ENCODE results near the gene TULP4. TPM values are rescaled to one million over a fixed set of nuclear protein-coding genes. Genes with fewer than 3 reads are reported as not detected.
"Not testable (repeated sequence)": the region's sequence is repeated elsewhere in the genome, so short reads cannot be mapped to it uniquely, and the experiment has no call there.

Gene TULP4
- total RNA-seq, 1 donor from 2014 or later = 242 TPM

DNA sequence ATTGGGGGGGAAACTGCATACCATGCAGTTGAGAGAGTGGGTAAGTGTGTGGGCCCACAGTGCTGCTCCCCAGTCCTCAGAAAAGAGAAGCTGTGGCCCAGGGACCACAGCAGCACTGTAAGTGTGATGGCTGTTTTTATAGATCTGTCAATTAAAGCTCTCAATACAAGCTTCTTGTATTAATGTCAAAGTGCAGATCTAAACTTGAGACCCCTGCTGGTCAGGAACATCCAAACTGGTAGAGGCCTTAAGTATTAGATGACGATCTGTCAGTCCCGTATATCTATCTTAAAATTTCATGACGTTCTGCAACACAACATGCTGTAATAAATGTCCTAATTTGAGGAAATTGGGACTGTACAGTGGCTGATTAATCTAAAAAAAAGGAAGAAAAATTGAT, 74.8 kb downstream of the TULP4 start:
- no peak for DNase-seq (ENCODE audit: low read depth)

DNA sequence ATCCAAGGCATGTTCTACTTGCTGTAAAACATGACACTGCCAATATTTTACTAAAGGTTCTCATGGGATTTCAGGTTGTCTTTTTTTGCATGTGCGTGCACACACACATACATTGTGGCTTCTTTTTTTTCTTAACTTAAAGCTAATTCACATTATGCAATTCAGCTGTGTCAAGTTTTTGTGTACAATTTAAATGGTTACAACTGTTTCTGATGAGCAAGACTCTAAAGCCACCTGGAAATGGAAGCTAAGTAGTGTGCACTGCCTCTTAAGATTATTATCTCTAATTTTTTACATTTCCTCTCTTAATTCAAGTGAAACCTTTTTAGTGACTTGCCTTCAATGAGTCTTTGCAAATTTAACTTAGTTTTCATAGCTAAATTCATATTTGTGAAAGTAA, 75.3 kb downstream of the TULP4 start:
- no peak for DNase-seq (ENCODE audit: low read depth)

DNA sequence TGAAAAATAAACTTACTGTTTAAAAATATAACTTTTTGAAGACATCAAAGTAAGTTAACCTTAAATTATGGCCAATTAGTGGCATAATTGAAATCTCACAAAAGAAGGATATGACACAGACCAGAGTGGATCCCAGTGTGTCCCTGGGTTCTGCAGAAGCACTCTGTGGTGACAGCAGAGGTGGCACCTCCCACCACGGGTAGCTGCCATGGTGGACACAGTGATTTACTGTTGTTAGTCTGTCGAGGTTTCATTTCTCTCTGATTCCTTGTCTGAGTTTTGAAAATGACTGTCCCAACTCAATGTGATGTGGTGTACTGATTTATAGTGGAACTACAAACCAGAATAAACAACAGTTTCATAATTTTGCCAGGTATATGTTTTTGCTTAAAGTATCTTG, 76.5 kb downstream of the TULP4 start:
- no peak for DNase-seq (ENCODE audit: low read depth)

DNA sequence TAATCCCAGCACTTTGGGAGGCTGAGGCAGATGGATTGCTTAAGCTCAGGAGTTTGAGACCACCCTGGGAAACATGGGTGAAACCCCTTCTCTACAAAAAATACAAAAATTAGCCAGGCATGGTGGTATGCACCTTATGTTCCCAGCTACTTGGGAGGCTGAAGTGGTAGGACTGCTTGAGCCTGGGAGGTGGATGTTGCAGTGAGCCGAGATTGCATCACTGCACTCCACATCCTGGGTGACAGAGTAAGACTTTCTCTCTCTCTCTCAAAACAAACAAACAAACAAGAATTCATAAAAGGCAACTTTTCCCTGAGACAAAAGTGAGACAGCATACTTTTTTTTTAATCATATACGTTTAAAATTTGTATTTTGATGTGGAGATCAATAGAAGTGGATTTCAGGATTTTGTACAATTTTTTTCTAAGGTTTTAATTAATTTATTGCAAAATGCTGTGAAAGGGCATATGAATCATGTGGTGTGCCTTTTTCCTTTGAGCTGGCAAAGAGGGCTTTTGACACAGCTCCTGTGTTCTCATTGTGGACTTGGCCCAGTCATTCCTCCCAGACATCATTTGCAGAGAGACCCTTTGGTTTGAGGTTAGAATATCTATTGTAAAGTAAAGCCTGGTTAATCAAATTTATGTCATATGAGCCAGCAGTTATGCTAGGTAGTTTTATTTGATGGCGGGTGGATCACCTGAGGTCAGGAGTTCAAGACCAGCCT, 77.1 kb downstream of the TULP4 start:
- no peak for DNase-seq (ENCODE audit: low read depth)

DNA sequence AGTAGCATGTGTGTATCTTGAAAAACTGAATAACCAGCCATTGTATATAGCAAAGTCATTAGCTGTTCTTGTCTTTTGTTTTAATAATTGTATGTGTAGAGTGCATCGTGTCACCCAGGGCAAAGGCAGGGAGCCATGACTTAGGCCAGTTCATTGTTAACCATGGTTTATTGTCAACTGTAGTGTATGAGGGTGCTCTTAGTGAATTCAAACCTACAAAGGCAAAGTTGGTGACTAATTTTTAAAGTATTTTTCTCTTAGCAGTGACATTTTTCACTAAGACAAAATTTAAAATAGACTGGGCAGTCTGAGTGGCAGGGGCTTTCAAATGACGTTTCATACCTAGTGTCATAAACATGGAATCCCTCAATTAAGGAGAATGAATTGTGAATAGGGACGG, 79.0 kb downstream of the TULP4 start:
- no peak for DNase-seq (ENCODE audit: low read depth)

DNA sequence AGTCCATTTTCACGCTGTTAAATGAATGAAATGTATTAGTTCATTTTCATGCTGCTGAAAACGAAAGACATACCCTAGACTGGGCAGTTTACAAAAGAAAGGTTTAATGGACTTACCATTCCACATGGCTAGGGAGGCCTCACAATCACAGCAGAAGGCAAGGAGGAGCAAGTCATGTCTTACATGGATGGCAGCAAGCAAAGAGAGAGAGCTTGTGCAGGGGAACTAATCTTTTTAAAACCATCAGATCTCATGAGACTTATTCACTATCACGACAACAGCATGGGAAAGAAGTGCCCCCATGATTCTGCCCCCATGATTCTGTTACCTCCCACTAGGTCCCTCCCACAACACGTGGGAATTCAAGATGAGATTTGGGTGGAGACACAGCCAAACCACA, 79.7 kb downstream of the TULP4 start:
- not testable (repeated sequence) for DNase-seq (ENCODE audit: low read depth)

DNA sequence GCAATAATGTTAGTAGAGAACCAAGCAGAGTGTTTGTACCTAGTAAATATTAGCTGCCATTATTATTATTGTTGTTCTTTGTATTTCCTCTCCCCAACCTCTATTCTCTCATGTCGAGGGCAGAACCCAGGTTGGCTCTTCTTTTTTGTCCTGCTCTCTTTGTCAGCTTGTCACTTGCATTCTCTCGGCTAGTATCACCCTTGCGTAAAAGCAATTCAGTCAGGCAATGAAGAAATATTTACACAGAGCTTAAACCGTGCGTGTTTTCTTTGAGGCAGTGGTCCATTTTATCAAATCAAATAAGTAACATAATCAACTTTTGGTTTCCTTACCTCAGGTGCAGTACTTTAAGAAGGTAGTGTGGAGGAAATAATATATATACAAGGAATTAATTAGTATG, 83.9 kb downstream of the TULP4 start:
- no peak for DNase-seq (ENCODE audit: low read depth)

DNA sequence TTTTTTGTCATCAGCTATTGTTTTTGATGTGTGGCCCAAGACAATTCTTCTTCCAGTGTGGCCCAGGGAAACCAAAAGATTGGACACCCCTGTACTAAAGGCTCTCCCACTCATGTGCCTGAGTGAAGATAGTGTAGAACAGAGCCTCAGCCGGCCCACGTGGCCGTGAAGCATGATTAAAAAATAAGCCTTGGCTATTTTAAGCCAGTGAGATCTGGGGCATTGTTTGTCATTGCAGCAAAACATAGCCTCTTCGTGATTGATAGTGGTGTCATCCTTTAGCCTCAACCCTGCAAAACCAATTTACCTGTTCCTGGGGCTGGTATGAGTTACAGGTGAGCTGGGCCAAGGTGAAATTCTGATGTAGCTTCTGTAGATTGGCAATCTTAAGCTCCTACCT, 85.3 kb downstream of the TULP4 start:
- DNase-seq (ENCODE audit: low read depth) = no peak

DNA sequence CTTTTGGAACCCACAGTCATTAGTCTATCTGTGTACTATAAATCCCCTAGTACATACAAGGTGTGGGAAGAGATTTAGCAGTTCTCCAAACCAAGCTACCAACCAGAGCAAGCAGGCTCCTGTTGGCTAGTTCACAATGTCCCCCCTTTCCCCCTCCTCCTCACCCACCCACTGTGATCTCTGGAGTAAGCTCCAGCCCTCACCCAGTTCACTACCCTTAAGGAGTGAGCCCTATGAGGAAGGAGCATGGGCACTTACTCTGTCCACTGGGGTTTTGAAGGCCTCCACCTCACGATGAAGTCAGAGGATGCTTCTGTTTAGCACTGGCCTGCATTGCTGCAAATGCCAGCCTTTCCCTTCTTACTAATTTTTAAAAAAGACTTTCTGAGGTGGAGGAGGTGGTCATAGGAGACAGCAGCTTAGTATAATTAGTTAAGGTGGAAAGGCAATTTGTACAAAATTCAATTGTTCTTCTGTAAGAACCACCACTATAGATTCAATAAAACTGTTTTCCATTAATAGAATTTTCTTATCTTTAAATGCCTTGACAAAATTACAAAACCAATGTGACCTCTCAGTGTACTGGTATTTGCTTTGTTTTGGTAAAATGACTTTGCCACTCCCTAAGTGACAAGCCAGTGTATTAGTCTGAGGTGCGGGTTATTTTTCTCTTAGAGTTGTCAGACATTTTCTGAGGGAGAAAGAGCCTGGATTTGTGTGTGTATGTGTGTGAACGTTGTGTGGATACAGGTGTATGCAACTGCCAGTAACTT, 86.2 kb downstream of the TULP4 start:
- no peak for DNase-seq (ENCODE audit: low read depth)

DNA sequence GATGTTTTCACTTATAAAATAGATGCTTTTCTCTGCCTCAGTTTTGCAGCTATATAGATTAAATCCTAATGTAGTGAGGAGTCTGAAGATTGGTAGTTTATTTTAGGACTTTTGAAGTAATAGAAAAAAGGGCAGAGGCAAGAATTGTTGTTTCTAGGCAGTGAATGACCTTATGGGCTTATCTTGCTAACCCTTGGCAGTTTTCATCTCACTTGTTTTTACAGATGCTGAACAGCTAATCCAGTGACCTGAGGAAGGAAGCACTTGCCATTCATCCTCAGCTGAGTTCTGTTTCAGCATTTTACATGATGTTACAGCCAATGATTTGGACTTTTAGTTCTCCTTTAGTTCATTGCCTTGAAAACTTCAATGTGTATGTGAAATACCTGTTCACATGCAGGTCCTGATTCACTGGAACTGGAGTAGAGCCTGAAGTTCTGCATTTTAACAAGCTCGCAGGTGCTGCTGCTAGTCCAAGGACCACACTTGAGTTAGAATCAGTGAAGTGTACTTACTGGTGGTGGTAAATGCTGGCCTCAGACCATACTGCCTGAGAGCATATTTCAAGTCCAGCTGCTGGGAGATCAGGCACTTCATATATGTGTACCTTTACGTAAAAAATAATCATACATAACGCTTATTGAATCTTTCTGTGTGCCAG, 86.9 kb downstream of the TULP4 start:
- no peak for DNase-seq (ENCODE audit: low read depth)

DNA sequence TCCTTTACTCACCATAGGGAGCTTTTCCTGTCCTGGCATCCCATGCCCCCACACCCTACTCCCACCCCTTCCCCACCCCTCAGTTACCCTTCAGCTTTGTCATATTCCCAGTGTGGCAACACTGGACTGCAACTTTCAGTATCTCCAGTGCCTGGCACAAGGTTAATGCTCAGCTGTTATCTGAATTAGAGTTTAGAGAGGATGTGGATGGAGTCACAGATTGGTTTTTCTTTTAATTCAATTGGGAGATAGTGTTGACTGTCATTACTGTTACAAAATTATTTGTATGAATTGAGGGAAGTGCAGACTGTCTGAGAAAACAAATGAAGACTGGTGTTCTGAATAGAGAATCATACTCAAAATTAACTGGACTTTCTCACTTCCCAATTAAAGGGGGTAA, 89.9 kb downstream of the TULP4 start:
- DNase-seq (ENCODE audit: low read depth) = no peak

DNA sequence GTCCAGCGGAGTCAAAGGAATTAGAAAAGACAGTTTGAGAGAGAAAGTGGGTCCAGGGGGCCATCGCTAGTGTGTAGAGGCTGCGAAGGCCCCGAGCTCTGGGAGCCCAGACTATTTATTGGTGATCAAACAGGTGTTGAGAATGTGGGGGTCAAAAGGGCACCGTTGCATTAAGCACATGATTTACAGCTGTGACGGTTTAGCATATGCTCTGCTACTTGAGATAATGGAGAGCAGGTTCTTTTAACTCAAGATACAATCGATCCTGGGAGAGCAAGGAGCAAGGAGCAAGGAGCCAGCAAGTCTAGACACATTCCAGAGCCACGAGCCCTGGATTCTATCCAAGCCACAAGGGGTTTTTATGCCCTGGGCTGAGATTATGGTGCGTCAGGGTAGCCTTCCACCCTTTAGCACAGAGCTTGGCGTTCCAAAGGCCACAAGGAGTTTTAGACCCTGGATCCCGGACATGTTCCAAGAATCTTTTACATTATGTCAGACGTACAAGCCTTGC, 93.1 kb downstream of the TULP4 start:
- DNase-seq (ENCODE audit: low read depth) = peak; percentile 81

DNA sequence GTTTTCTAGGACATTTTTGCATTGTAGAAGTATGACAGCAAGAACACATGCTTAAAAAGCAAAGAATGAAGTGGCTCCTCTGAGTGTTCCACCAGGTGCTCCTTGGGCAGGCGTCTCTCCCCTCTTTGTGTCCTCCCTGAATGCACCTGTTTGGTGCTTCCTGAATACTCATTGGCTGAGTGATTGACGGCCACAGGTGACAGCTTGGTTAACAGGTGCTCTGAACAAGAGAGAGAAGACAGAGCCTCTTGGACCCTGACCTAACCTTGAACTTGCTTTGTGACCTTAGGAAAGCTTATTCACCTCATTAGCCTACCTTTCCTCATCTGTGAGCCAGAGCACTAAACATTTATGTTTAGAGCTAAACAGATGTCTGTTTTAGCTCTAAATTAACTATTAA, 93.7 kb downstream of the TULP4 start:
- peak; percentile 94 for DNase-seq (ENCODE audit: low read depth)

DNA sequence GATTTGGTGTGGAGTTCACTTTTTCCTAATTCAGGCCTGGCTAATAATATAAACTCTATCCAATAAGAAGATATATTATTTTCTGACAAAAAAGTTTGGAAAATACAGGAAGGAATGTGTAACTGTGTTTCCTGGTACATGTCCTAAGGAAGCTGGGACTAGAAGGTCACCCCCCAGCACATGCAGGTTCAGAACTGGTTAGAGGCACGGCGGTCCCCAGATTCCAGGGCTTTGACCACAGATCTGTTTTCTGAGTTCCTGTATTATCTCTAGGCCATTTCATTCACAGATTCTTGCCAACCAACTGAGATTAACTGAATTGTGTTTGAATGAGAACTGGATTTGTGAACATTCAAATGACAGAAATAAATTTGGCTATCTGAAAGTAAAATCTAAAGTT, 94.5 kb downstream of the TULP4 start:
- no peak for DNase-seq (ENCODE audit: low read depth)

DNA sequence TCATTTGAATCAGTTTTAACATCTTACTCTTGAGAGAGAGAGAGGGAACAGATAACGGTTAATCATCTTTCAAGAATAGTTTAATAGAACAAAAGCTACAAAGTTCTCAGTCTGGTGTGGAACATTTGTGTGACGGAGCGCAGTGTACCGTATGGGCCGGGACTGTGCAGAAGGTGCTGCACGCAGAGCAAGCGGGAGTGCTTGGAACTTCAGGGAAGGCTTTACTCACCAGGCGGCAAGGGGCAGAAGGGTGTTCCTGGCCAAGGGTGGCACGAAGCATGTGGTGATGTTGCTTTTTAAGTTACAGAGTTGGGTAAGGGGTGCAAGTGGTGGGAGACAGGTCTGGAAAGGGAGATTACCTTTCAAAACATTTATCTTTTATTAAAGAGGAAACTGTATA, 95.7 kb downstream of the TULP4 start:
- DNase-seq (ENCODE audit: low read depth) = no peak

DNA sequence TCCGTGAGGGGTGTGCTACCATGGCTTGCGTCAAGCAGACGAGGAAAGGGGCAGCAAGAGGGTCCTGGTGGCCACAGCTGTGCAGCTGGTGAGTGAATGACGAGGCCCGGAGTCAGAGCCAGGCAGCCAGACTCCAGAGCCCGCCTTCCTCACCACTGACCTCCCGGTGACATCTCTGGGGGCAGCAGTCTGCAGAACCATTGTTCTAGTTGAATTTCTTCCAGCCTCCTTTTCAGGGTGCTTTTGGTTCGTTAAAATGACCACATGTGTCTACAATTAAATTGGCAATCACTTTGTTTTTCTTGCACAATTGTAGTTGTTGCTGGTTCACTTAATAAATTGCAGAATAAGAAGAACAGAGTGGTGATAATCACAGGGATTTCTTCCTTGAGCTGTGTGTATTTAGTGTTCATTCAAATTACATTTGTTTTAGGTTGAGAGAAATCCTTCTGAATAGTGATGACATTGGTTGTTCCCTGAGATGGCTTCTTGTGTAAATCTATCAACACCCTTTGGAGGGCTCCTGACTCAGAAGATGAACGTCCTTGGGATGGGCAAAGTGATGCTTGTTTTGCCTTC, 96.4 kb downstream of the TULP4 start:
- peak; percentile 54 for DNase-seq (ENCODE audit: low read depth)

DNA sequence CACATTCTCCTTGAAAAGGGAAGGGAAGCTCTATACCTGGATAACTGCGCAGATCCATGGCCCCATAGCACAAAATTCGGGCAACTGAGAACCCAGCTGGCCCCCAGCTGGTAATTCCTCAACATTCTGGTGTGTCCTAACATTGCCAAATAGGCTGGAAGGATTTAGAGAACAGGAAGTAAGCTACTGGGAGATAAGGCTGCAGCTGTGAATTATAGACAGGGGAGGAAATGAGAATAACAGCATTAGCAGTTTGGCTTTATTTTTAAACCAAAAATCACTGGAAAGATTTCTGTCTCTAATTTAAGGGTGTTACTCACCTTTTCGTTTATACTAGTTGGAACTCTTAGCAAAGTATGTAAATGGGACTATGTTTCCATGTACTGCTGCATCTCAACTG, 97.2 kb downstream of the TULP4 start:
- no peak for DNase-seq (ENCODE audit: low read depth)

DNA sequence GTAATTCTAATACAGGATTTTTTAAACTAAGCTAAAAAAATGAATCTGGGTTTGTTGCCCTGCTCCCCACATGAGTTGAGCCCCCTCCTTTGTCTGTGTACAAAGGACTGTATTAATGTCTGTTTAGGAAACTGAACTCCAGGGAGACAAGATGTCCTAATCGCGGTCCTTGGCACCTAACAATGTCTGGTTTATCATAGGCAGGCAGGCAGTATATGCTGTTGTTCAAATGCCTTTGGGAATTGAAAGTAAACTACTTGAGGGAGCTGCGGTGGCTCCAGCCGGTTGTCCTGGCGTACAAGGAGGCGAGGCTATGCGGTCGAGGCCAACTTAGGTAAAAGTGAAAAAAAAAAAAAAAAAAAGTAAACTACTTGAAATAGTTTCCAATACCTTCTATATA, 98.5 kb downstream of the TULP4 start:
- DNase-seq (ENCODE audit: low read depth) = no peak

DNA sequence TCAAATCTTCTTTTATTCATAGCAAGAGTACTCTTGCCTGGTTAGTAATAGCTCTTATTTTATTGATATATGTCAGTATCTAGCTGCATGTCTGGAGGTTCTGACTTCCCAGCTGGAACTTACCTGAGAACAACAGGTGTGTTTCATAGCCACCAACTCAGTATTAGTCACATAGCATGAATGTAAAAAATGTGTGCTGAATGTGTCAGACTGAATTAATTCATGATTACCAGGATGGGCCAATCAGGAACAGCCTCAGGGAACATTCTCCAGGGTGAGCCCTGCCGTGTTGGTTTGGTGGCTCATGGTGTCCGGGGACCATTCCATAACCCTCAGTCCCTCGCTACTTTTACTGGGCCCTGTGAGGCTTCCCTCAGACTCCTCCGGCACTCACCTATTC, 99.7 kb downstream of the TULP4 start:
- no peak for DNase-seq (ENCODE audit: low read depth)

DNA sequence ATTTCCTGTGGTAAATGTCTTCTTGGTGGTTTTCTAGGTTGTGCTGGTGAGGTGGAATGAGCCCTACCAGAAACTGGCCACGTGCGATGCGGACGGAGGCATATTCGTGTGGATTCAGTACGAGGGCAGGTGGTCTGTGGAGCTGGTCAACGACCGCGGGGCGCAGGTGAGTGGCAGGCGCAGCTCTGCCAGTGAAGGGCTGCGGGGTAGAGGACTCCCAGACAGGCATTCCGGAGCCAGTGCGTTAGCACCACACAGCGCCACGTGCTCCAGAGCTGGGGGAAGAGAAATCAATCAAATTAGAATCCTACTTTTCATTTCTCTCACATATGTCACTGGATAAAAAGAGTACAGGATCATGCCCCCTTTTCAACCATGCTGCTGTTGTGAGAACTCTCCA, 100.8 kb downstream of the TULP4 start:
- no peak for DNase-seq (ENCODE audit: low read depth)

DNA sequence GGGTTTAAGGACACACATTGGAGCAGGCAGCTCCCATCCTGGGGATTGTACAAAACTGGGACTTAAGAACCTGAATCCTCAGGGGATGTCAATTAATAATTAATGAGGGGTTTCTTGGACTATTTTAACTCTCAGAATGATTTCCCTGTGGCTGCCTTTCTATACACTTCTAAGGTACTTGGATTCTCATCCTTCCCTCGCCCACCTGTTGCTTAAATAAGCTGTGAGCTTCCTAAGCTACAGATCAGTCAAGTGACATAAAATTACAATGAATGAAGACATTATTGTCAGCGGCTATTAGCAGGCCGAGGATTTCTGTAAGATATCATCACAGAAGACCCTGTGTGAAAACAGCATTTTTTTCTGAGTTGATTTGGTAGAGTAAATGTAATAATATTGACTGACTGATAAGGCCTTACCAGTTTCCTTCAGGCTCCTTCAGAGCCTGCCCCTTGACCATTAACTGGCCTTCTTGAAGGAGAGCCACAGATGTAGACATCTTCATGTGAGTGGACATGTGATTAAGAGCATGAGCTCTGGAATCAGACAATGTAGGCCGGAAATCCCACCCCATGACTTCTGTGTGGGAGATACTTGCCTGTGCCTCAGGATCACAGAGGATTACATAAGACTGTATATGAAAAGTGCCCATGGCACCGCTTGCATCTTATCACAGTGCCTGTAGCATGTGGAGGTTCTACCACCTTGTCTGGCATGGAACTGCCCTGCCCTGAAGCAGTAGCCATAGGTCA, 101.7 kb downstream of the TULP4 start:
- no peak for DNase-seq (ENCODE audit: low read depth)
